Measurements from ENCODE around the gene CIT. TPM values are rescaled to one million over a fixed set of nuclear protein-coding genes. Genes with fewer than 3 reads are reported as not detected.

Gene CIT
- total and polyA plus RNA-seq, 7 experiments from 2014 or later = 0.43 to 69.9 (median 1.7) TPM

GRCh38 chr12:119796292-119796691 lies 80.8 kb downstream of the CIT start:
- CTCF ChIA-PET = no interaction called here

GRCh38 chr12:119791453-119791852 lies 85.7 kb downstream of the CIT start:
- no peak overlapping the region for H3K4me3 ChIP-seq (ENCODE audit: low read length)
- H3K4me1 ChIP-seq (ENCODE audit: control insufficient read depth in 2 of 2, insufficient read depth in 2 of 2, low read length in 2 of 2) = no peaks in the 10 kb centered on the region
- ChIA-PET POLR2A (no interaction called here), CTCF (interaction anchor here (0.7 kb wide), 1 partner anchor 12 kb away, joined by 3 read pairs; no protein-coding TSS in a partner anchor)
- no peaks in the 10 kb centered on the region for H3K9me3 ChIP-seq (ENCODE audit: control insufficient read depth in 2 of 3, low read length in 3 of 3)
- H3K27ac Mint-ChIP-seq = no peak overlapping the region
- H3K36me3 Mint-ChIP-seq = peaks cover 0 to 14% (median 0%) of the 10 kb centered on the region in 5 donors
- no peak for DNase-seq
- H3K27me3 ChIP-seq (ENCODE audit: control insufficient read depth in 2 of 2, insufficient read depth in 2 of 2, low read length in 2 of 2) = no peaks in the 10 kb centered on the region
- H3K36me3 ChIP-seq (ENCODE audit: control insufficient read depth in 2 of 3, insufficient read depth in 3 of 3, low read length in 3 of 3) = no peaks in the 10 kb centered on the region
- H3K4me3 Mint-ChIP-seq = no peak overlapping the region
- no peaks in the 10 kb centered on the region for H3K9me3 Mint-ChIP-seq
- intact Hi-C loops (cut with micrococcal nuclease) = no loop called here
- no peak overlapping the region for H3K27ac ChIP-seq (ENCODE audit: low read depth, low read length)
- no peaks in the 10 kb centered on the region for H3K27me3 Mint-ChIP-seq
- H3K4me1 Mint-ChIP-seq = peaks cover 0 to 3% (median 0%) of the 10 kb centered on the region in 7 donors
- no peak for ATAC-seq

More at GRCh38 chr12:119796292-119796691, 80.8 kb downstream of the CIT start:
- Histone ChIP-seq H3K9me3 (ENCODE audit: control insufficient read depth in 2 of 3, low read length in 3 of 3) (no peaks in the 10 kb centered on the region), H3K27me3 (ENCODE audit: control insufficient read depth in 2 of 2, insufficient read depth in 2 of 2, low read length in 2 of 2) (no peaks in the 10 kb centered on the region), H3K4me1 (ENCODE audit: control insufficient read depth in 2 of 2, insufficient read depth in 2 of 2, low read length in 2 of 2) (no peaks in the 10 kb centered on the region), H3K27ac (ENCODE audit: low read depth, low read length) (no peak overlapping the region), H3K36me3 (ENCODE audit: control insufficient read depth in 2 of 3, insufficient read depth in 3 of 3, low read length in 3 of 3) (no peaks in the 10 kb centered on the region), H3K4me3 (ENCODE audit: low read length) (no peak overlapping the region)
- Mint-ChIP-seq H3K36me3 (peaks cover 0 to 19% (median 0%) of the 10 kb centered on the region in 5 donors), H3K27ac (no peak overlapping the region), H3K4me1 (no peaks in the 10 kb centered on the region), H3K27me3 (no peaks in the 10 kb centered on the region), H3K9me3 (no peaks in the 10 kb centered on the region), H3K4me3 (no peak overlapping the region)
- no peak for ATAC-seq
- DNase-seq = no peak
- POLR2A ChIA-PET = no interaction called here
- intact Hi-C loops (cut with micrococcal nuclease) = no loop called here

GRCh38 chr12:119788786-119789185 lies 88.3 kb downstream of the CIT start:
- Histone ChIP-seq H3K4me3 (ENCODE audit: low read length) (no peak overlapping the region), H3K9me3 (ENCODE audit: control insufficient read depth in 2 of 3, low read length in 3 of 3) (no peaks in the 10 kb centered on the region), H3K27ac (ENCODE audit: low read depth, low read length) (no peak overlapping the region), H3K4me1 (ENCODE audit: control insufficient read depth in 2 of 2, insufficient read depth in 2 of 2, low read length in 2 of 2) (no peaks in the 10 kb centered on the region), H3K27me3 (ENCODE audit: control insufficient read depth in 2 of 2, insufficient read depth in 2 of 2, low read length in 2 of 2) (no peaks in the 10 kb centered on the region), H3K36me3 (ENCODE audit: control insufficient read depth in 2 of 3, insufficient read depth in 3 of 3, low read length in 3 of 3) (no peaks in the 10 kb centered on the region)
- DNase-seq (no peak), ATAC-seq (no peak)
- H3K4me1 Mint-ChIP-seq = peaks cover 0 to 8% (median 0%) of the 10 kb centered on the region in 7 donors
- H3K27me3 Mint-ChIP-seq = no peaks in the 10 kb centered on the region
- POLR2A ChIA-PET = no interaction called here
- no peak overlapping the region for H3K4me3 Mint-ChIP-seq
- H3K36me3 Mint-ChIP-seq = peaks cover 0 to 31% (median 12%) of the 10 kb centered on the region in 5 donors
- peaks cover 0 to 9% (median 3%) of the 10 kb centered on the region in 11 donors for H3K9me3 Mint-ChIP-seq
- H3K27ac Mint-ChIP-seq = no peak overlapping the region
- CTCF ChIA-PET = no interaction called here
- intact Hi-C loops (cut with micrococcal nuclease) = no loop called here

- CTCF ChIA-PET = no interaction called here
- Histone ChIP-seq H3K4me3 (ENCODE audit: low read length) (no peak overlapping the region), H3K9me3 (ENCODE audit: control insufficient read depth in 2 of 3, low read length in 3 of 3) (no peaks in the 10 kb centered on the region), H3K4me1 (ENCODE audit: control insufficient read depth in 2 of 2, insufficient read depth in 2 of 2, low read length in 2 of 2) (no peaks in the 10 kb centered on the region), H3K27ac (ENCODE audit: low read depth, low read length) (no peak overlapping the region), H3K27me3 (ENCODE audit: control insufficient read depth in 2 of 2, insufficient read depth in 2 of 2, low read length in 2 of 2) (no peaks in the 10 kb centered on the region), H3K36me3 (ENCODE audit: control insufficient read depth in 2 of 3, insufficient read depth in 3 of 3, low read length in 3 of 3) (no peaks in the 10 kb centered on the region)
- Mint-ChIP-seq H3K27me3 (no peaks in the 10 kb centered on the region), H3K36me3 (peaks cover 0 to 36% (median 12%) of the 10 kb centered on the region in 5 donors), H3K4me1 (peaks cover 0 to 12% (median 0%) of the 10 kb centered on the region in 7 donors), H3K27ac (peak overlapping the region in 1 of 9 donors; percentile 55), H3K4me3 (no peak overlapping the region), H3K9me3 (peaks cover 0 to 9% (median 3%) of the 10 kb centered on the region in 11 donors)
- ATAC-seq (no peak), DNase-seq (no peak)
- intact Hi-C loops (cut with micrococcal nuclease) = no loop called here
- POLR2A ChIA-PET = no interaction called here
Measured at GRCh38 chr12:119786539-119786938, 90.6 kb downstream of the CIT start.

- DNase-seq = no peak
- H3K36me3 ChIP-seq (ENCODE audit: control insufficient read depth in 2 of 3, insufficient read depth in 3 of 3, low read length in 3 of 3) = no peaks in the 10 kb centered on the region
- Mint-ChIP-seq H3K4me1 (peaks cover 0 to 12% (median 0%) of the 10 kb centered on the region in 7 donors), H3K27me3 (no peaks in the 10 kb centered on the region), H3K9me3 (peaks cover 0 to 9% (median 3%) of the 10 kb centered on the region in 11 donors), H3K27ac (peak overlapping the region in 1 of 9 donors; percentile 66), H3K4me3 (no peak overlapping the region), H3K36me3 (peaks cover 0 to 36% (median 12%) of the 10 kb centered on the region in 5 donors)
- no peak for ATAC-seq
- no peak overlapping the region for H3K4me3 ChIP-seq (ENCODE audit: low read length)
- H3K4me1 ChIP-seq (ENCODE audit: control insufficient read depth in 2 of 2, insufficient read depth in 2 of 2, low read length in 2 of 2) = no peaks in the 10 kb centered on the region
- POLR2A ChIA-PET = no interaction called here
- CTCF ChIA-PET = no interaction called here
- no peaks in the 10 kb centered on the region for H3K27me3 ChIP-seq (ENCODE audit: control insufficient read depth in 2 of 2, insufficient read depth in 2 of 2, low read length in 2 of 2)
- H3K27ac ChIP-seq (ENCODE audit: low read depth, low read length) = no peak overlapping the region
- intact Hi-C loops (cut with micrococcal nuclease) = no loop called here
- H3K9me3 ChIP-seq (ENCODE audit: control insufficient read depth in 2 of 3, low read length in 3 of 3) = no peaks in the 10 kb centered on the region
Measured at GRCh38 chr12:119784673-119785072, 92.4 kb downstream of the CIT start.

GRCh38 chr12:119783787-119784186 lies 93.3 kb downstream of the CIT start:
- Mint-ChIP-seq H3K4me3 (no peak overlapping the region), H3K27me3 (no peaks in the 10 kb centered on the region), H3K4me1 (peaks cover 0 to 12% (median 0%) of the 10 kb centered on the region in 7 donors), H3K9me3 (peaks cover 0 to 9% (median 3%) of the 10 kb centered on the region in 11 donors), H3K27ac (no peak overlapping the region), H3K36me3 (peaks cover 0 to 38% (median 12%) of the 10 kb centered on the region in 5 donors)
- Histone ChIP-seq H3K36me3 (ENCODE audit: control insufficient read depth in 2 of 3, insufficient read depth in 3 of 3, low read length in 3 of 3) (no peaks in the 10 kb centered on the region), H3K27me3 (ENCODE audit: control insufficient read depth in 2 of 2, insufficient read depth in 2 of 2, low read length in 2 of 2) (no peaks in the 10 kb centered on the region), H3K9me3 (ENCODE audit: control insufficient read depth in 2 of 3, low read length in 3 of 3) (no peaks in the 10 kb centered on the region), H3K27ac (ENCODE audit: low read depth, low read length) (no peak overlapping the region), H3K4me1 (ENCODE audit: control insufficient read depth in 2 of 2, insufficient read depth in 2 of 2, low read length in 2 of 2) (no peaks in the 10 kb centered on the region), H3K4me3 (ENCODE audit: low read length) (no peak overlapping the region)
- DNase-seq (no peak), ATAC-seq (no peak)
- POLR2A ChIA-PET = no interaction called here
- intact Hi-C loops (cut with micrococcal nuclease) = no loop called here
- CTCF ChIA-PET = no interaction called here

- Histone ChIP-seq H3K4me1 (ENCODE audit: control insufficient read depth in 2 of 2, insufficient read depth in 2 of 2, low read length in 2 of 2) (no peaks in the 10 kb centered on the region), H3K36me3 (ENCODE audit: control insufficient read depth in 2 of 3, insufficient read depth in 3 of 3, low read length in 3 of 3) (no peaks in the 10 kb centered on the region), H3K27me3 (ENCODE audit: control insufficient read depth in 2 of 2, insufficient read depth in 2 of 2, low read length in 2 of 2) (no peaks in the 10 kb centered on the region), H3K4me3 (ENCODE audit: low read length) (no peak overlapping the region), H3K9me3 (ENCODE audit: control insufficient read depth in 2 of 3, low read length in 3 of 3) (no peaks in the 10 kb centered on the region), H3K27ac (ENCODE audit: low read depth, low read length) (no peak overlapping the region)
- DNase-seq (no peak), ATAC-seq (no peak)
- ChIA-PET POLR2A (no interaction called here), CTCF (no interaction called here)
- peaks cover 0 to 33% (median 12%) of the 10 kb centered on the region in 5 donors for H3K36me3 Mint-ChIP-seq
- peaks cover 0 to 10% (median 0%) of the 10 kb centered on the region in 7 donors for H3K4me1 Mint-ChIP-seq
- no peak overlapping the region for H3K27ac Mint-ChIP-seq
- no peaks in the 10 kb centered on the region for H3K27me3 Mint-ChIP-seq
- intact Hi-C loops (cut with micrococcal nuclease) = no loop called here
- peaks cover 0 to 9% (median 3%) of the 10 kb centered on the region in 11 donors for H3K9me3 Mint-ChIP-seq
- H3K4me3 Mint-ChIP-seq = no peak overlapping the region
Measured at GRCh38 chr12:119781804-119782203, 95.3 kb downstream of the CIT start.
